ENCODE data around the gene CD59. TPM values are rescaled to one million over a fixed set of nuclear protein-coding genes. Genes with fewer than 3 reads are reported as not detected.
A peak's percentile ranks its signal among the peaks of the same experiment; 100 is the strongest.

Gene CD59
- total RNA-seq, 1 donor = 1,509 TPM

- no peak for DNase-seq (ENCODE audit: low read depth)
- TF ChIP-seq CTCF (IDR thresholded peaks at IDR 0.05; ENCODE audit: insufficient read depth, low read length) = no peak
- H3K4me3 ChIP-seq (ENCODE audit: low read depth, low read length) = no peak overlapping the region
Measured at GRCh38 chr11:33696931-33697638, 39.1 kb downstream of the CD59 start.

GRCh38 chr11:33696411-33696810 lies 39.8 kb downstream of the CD59 start:
- TF ChIP-seq CTCF (IDR thresholded peaks at IDR 0.05; ENCODE audit: insufficient read depth, low read length) = no peak
- H3K4me3 ChIP-seq (ENCODE audit: low read depth, low read length) = no peak overlapping the region
- no peak for DNase-seq (ENCODE audit: low read depth)

GRCh38 chr11:33695051-33695566 lies 41.1 kb downstream of the CD59 start:
- no peak for TF ChIP-seq CTCF (IDR thresholded peaks at IDR 0.05; ENCODE audit: insufficient read depth, low read length)
- no peak for DNase-seq (ENCODE audit: low read depth)
- no peak overlapping the region for H3K4me3 ChIP-seq (ENCODE audit: low read depth, low read length)

GRCh38 chr11:33694346-33695050 lies 41.7 kb downstream of the CD59 start:
- no peak for DNase-seq (ENCODE audit: low read depth)
- no peak overlapping the region for H3K4me3 ChIP-seq (ENCODE audit: low read depth, low read length)
- no peak for TF ChIP-seq CTCF (IDR thresholded peaks at IDR 0.05; ENCODE audit: insufficient read depth, low read length)

GRCh38 chr11:33692541-33692940 lies 43.7 kb downstream of the CD59 start:
- H3K4me3 ChIP-seq (ENCODE audit: low read depth, low read length) = no peak overlapping the region
- no peak for TF ChIP-seq CTCF (IDR thresholded peaks at IDR 0.05; ENCODE audit: insufficient read depth, low read length)
- DNase-seq (ENCODE audit: low read depth) = no peak

- peak overlapping the region; percentile 42 for H3K4me3 ChIP-seq (ENCODE audit: low read depth, low read length)
- no peak for TF ChIP-seq CTCF (IDR thresholded peaks at IDR 0.05; ENCODE audit: insufficient read depth, low read length)
- peak; percentile 98 for DNase-seq (ENCODE audit: low read depth)
Measured at GRCh38 chr11:33692013-33692504, 44.2 kb downstream of the CD59 start.
